ENCODE results near the gene CARNS1.
A peak's percentile ranks its signal among the peaks of the same experiment; 100 is the strongest.

DNA sequence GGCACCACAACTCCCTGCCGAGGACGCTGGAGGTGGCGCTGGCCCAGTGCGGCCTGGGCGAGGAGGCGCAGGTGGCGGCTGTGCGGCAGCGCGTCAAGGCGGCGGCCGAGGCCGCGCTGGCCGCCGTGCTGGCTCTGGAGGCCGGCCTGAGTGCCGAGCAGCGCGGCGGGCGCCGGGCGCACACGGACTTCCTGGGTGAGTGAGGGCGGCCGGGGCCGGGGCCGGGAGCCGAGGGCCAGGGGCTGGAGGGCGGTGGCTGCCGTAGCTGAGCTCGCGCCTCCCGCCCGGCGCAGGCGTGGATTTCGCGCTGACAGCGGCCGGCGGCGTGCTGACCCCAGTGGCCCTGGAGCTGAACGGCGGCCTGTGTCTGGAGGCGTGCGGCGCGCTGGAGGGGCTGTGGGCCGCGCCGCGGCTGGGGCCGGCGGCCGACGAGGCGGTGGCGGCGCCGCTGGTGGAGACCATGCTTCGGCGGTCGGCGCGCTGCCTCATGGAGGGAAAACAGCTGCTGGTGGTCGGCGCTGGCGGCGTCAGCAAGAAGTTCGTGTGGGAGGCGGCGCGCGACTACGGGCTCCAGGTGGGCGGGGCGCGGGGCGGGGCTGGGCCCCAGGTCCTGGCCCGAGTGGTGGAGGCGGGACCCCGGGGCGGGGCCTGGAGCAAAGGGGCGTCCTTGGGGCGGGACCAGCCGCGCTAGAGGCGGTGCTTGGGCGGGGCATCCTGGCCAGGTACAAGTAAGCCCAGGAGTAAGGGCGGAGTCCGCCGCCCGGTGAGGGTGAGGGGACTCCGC, 5.4 kb downstream of the CARNS1 start:
- TF ChIP-seq, protein P1, sequence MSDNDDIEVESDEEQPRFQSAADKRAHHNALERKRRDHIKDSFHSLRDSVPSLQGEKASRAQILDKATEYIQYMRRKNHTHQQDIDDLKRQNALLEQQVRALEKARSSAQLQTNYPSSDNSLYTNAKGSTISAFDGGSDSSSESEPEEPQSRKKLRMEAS (IDR thresholded peaks at IDR 0.05; ENCODE audit: low read depth, low read length), result peak; percentile 35; the same call in 1 of the 2 replicates
- no peak for TF ChIP-seq ZNF274 (IDR thresholded peaks at IDR 0.05; ENCODE audit: insufficient read depth, insufficient read length)
